Mucosa of rectum (tissue), 2 donors: Measurements from ENCODE around the gene SPRING1.

Experiments
- H3K27ac ChIP-seq, 2 donors: one replicate each; pipeline ENCODE4 v1.7.0; 2013; ENCODE audit warnings: inconsistent platforms in 2 of 2, low read depth in 2 of 2, low read length in 2 of 2
- H3K27me3 ChIP-seq, 2 donors: one replicate each; pipeline ENCODE4 v1.7.0; 2013; ENCODE audit warnings: low read length in 2 of 2; ENCODE audit not compliant: control insufficient read depth in 2 of 2, insufficient read depth in 2 of 2
- H3K36me3 ChIP-seq, 2 donors: one replicate each; pipeline ENCODE4 v1.7.0; 2013; ENCODE audit warnings: low read length in 2 of 2; ENCODE audit not compliant: control insufficient read depth in 2 of 2, insufficient read depth in 2 of 2
- H3K4me1 ChIP-seq, 2 donors: one replicate each; pipeline ENCODE4 v1.7.0; 2013; ENCODE audit warnings: low read length in 2 of 2, mild to moderate bottlenecking in 1 of 2; ENCODE audit not compliant: control insufficient read depth in 2 of 2, insufficient read depth in 2 of 2
- H3K4me3 ChIP-seq, 2 donors: one replicate each; pipeline ENCODE4 v1.7.0; 2013; ENCODE audit warnings: low read length in 2 of 2
- H3K9ac ChIP-seq, 2 donors: one replicate each; pipeline ENCODE4 v1.7.0; 2013; ENCODE audit warnings: low read length in 2 of 2, low read depth in 1 of 2, mild to moderate bottlenecking in 1 of 2
- H3K9me3 ChIP-seq, 2 donors: one replicate each; pipeline ENCODE4 v1.7.0; 2013; ENCODE audit warnings: low read length in 2 of 2; ENCODE audit not compliant: control insufficient read depth in 2 of 2
- donor health status: healthy.
- donor health status: Normal muscosa, but diverticular disease.

SPRING1 gene

GRCh38 chr12:116697716-116698115 lies 40.2 kb downstream of the SPRING1 start:
- Histone ChIP-seq H3K27me3 (peaks cover 6 to 10% of the 10 kb centered on the region in 2 donors), H3K36me3 (no peaks in the 10 kb centered on the region), H3K4me3 (no peak overlapping the region), H3K4me1 (peaks cover 13 to 22% of the 10 kb centered on the region in 2 donors), H3K9ac (no peak overlapping the region), H3K9me3 (no peaks in the 10 kb centered on the region), H3K27ac (no peak overlapping the region)

DNA sequence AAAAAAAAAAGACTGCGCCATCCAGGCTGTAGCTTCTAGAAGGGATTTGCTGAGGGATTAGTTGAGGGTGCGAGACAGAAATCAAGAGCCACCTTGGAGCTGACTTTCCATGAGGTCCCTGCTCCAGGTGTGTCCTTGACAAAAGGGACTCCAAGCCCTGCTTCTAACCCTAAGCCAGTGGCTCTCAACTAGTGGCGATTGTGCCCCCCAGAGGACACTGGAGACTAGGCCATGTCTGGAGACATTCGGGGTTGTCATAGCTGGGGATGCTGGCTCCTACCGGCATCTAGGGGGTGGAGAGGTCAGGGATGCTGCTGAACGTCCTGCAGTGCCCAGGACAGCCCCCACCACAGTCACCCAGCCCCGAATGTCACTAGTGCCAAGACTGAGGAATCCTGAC lies 40.6 kb downstream of the SPRING1 start:
- H3K36me3 ChIP-seq = no peaks in the 10 kb centered on the region
- peaks cover 13 to 22% of the 10 kb centered on the region in 2 donors for H3K4me1 ChIP-seq
- peaks cover 6 to 10% of the 10 kb centered on the region in 2 donors for H3K27me3 ChIP-seq
- H3K4me3 ChIP-seq = no peak overlapping the region
- H3K9ac ChIP-seq = no peak overlapping the region
- H3K9me3 ChIP-seq = no peaks in the 10 kb centered on the region
- no peak overlapping the region for H3K27ac ChIP-seq

- no peak overlapping the region for H3K9ac ChIP-seq
- H3K27me3 ChIP-seq = peaks cover 6 to 10% of the 10 kb centered on the region in 2 donors
- no peak overlapping the region for H3K27ac ChIP-seq
- H3K4me3 ChIP-seq = no peak overlapping the region
- H3K9me3 ChIP-seq = no peaks in the 10 kb centered on the region
- no peaks in the 10 kb centered on the region for H3K36me3 ChIP-seq
- H3K4me1 ChIP-seq = peaks cover 13 to 22% of the 10 kb centered on the region in 2 donors
Measured at GRCh38 chr12:116695464-116695725, 42.5 kb downstream of the SPRING1 start.

- Histone ChIP-seq H3K4me3 (no peak overlapping the region), H3K9me3 (no peaks in the 10 kb centered on the region), H3K27ac (no peak overlapping the region), H3K36me3 (no peaks in the 10 kb centered on the region), H3K9ac (no peak overlapping the region), H3K4me1 (peaks cover 13 to 22% of the 10 kb centered on the region in 2 donors), H3K27me3 (peaks cover 6 to 10% of the 10 kb centered on the region in 2 donors)
Measured at GRCh38 chr12:116694653-116695463, 43.0 kb downstream of the SPRING1 start.

DNA sequence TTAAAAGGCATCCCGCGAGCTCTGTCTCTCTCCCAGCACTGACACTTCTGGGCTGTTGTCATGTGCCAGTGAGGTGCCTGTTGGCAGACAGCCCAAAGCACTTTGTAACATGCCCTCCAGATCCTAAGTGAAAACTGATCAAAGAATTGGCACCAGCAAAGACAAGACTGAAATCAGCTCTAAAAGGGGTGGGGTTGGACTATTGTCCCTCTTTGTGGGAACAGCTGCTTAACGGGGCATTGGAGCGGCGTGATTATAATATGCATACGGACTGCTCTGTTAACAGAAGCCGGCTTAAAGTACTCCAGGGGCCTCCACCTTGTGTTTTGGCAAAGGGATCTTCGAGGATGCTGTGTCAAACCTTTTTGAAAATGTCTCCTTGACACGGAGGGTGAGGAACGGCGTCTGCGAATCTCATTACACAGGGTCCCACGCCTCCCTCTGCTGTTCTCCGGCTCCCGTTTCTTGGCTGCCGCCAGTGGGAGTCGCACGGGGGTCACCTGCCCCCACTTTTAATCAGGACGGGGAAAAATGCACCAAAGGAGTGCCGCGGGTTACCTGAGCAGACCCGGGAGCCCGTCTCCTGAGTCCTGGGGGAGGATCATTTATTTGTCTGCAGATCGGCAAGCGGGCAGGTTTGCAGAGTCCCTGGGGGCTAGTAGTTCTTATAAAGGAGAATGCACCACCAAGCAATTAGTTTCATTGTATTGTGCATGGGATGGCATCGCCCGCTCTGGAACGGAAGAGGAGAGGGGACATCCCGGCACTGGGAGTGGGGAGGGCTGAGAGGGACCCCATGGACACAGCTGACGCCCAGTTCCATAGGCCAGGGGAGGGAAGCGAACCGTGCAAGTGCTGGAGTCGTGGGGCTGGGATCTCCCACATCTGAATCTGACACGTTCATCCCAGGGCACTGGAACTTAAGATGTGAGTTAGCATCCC lies 44.3 kb downstream of the SPRING1 start:
- Histone ChIP-seq H3K4me3 (peak overlapping the region; percentile 16 to 22), H3K9ac (no peak overlapping the region), H3K27ac (no peak overlapping the region), H3K36me3 (no peaks in the 10 kb centered on the region), H3K27me3 (peaks cover 6 to 10% of the 10 kb centered on the region in 2 donors), H3K4me1 (peaks cover 10 to 20% of the 10 kb centered on the region in 2 donors), H3K9me3 (no peaks in the 10 kb centered on the region)

- H3K36me3 ChIP-seq = no peaks in the 10 kb centered on the region
- no peak overlapping the region for H3K27ac ChIP-seq
- peaks cover 6 to 10% of the 10 kb centered on the region in 2 donors for H3K27me3 ChIP-seq
- peaks cover 7 to 12% of the 10 kb centered on the region in 2 donors for H3K4me1 ChIP-seq
- no peak overlapping the region for H3K9ac ChIP-seq
- no peaks in the 10 kb centered on the region for H3K9me3 ChIP-seq
- H3K4me3 ChIP-seq = no peak overlapping the region
Measured at GRCh38 chr12:116692605-116693004, 45.3 kb downstream of the SPRING1 start.

- Histone ChIP-seq H3K27ac (no peak overlapping the region), H3K9ac (no peak overlapping the region), H3K27me3 (peaks cover 6 to 10% of the 10 kb centered on the region in 2 donors), H3K9me3 (no peaks in the 10 kb centered on the region), H3K4me3 (no peak overlapping the region), H3K4me1 (peaks cover 7 to 8% of the 10 kb centered on the region in 2 donors), H3K36me3 (no peaks in the 10 kb centered on the region)
Measured at GRCh38 chr12:116691636-116692035, 46.2 kb downstream of the SPRING1 start.

DNA sequence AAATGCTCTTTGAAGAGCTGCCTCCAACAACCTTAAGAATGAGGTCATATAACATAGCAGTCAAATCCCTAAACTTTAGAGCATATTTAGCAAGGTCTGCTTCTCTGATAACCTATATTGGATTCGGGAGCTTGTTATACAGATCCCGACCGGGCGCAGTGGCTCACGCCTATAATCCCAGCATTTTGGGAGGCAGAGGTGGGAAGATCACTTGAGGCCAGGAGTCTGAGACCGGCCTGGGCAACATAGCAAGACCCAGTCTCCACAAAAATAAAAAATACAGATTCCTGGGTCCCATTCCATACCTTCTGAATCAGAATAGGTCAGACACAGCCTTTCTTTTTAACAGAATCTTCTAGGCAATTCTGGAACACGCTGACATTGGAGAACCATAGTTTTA lies 46.7 kb downstream of the SPRING1 start:
- Histone ChIP-seq H3K4me3 (no peak overlapping the region), H3K9ac (no peak overlapping the region), H3K27me3 (peaks cover 6 to 10% of the 10 kb centered on the region in 2 donors), H3K36me3 (no peaks in the 10 kb centered on the region), H3K9me3 (no peaks in the 10 kb centered on the region), H3K27ac (no peak overlapping the region), H3K4me1 (peaks cover 7 to 8% of the 10 kb centered on the region in 2 donors)

DNA sequence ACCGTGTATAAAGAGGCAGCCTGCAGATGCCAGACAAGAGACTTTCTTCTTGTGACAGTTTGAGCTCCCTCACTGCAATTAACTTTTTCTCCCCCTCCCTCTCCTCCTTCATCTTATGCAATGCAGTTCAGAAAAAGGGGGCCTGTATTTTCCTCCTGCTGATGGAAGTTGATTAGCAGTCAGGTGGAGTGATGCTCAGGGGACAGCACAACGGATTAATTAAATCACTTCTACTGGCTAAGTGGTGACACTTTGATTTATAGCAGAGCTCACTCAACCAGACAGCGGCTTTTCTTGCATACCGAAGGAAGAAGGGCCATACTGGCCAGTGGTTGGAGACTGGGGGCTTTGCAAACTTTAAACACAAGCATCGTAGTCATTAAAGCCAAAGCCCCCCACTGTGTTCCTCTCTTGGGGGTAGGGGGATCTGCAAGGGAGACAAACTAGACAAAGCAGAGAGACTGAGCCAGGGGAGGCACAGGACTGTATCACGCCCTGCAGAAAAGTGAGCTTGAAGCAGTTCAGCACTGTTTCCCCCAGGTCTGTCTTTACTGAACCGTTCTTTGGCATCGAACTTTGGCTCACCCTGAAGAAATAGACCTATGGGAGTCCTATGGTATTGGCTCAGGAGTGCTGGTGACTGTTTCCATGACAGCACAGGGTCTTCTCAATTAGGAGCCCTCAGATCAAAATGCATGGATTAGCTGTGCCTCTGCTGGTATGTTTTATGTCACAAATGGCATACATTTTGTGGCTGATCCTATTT lies 47.7 kb downstream of the SPRING1 start:
- H3K9me3 ChIP-seq = no peaks in the 10 kb centered on the region
- H3K4me1 ChIP-seq = peaks cover 7 to 8% of the 10 kb centered on the region in 2 donors
- H3K36me3 ChIP-seq = no peaks in the 10 kb centered on the region
- no peak overlapping the region for H3K9ac ChIP-seq
- H3K27me3 ChIP-seq = peaks cover 6 to 10% of the 10 kb centered on the region in 2 donors
- no peak overlapping the region for H3K4me3 ChIP-seq
- H3K27ac ChIP-seq = no peak overlapping the region
